HepG2 (cell line): ENCODE measurements around the gene NAA38. TPM values are rescaled to one million over a fixed set of nuclear protein-coding genes. Genes with fewer than 3 reads are reported as not detected.

ENCODE experiments used
- ATAC-seq: fragments of 200-7000 bp; cut with Tn5 transposase; 3 replicates; pipeline ENCODE4 v1.9.1; 2020; ENCODE audit warnings: mild to moderate bottlenecking, moderate library complexity
- BruUV-seq: library from RNA; stranded (reverse); fragments of 400-500 nt; replicated peaks from 2 replicates; lab custom pipeline; 2021; lab: Mats Ljungman, UMichigan
- CTCF ChIA-PET: fragments of 300-600 bp; formaldehyde crosslinking; extraction: SDS; loops from one replicate; lab custom pipeline; 2021; ENCODE audit warnings: low total read pairs, inconsistent platforms, low intra/inter-chr PET ratio; lab: Yijun Ruan, JAX
- POLR2A ChIA-PET: fragments of 350-600 bp; sonication (Branson Sonifier 250); formaldehyde crosslinking; loops from one replicate; lab custom pipeline; 2020; ENCODE audit warnings: antibody characterized with exemption, inconsistent platforms; lab: Yijun Ruan, JAX
- DNase-seq: peaks from one replicate; pipeline ENCODE4 v3.0.0-alpha.2; 2015; ENCODE audit warnings: low spot score
- FAIRE-seq: peaks from 3 replicates; lab custom pipeline; 2011; peaks lifted over from hg19 to GRCh38; lab: Jason Lieb, UNC
- H2AFZ ChIP-seq: one replicate; pipeline ENCODE4 v1.6.1; 2011; ENCODE audit warnings: low read length, inconsistent platforms
- H3K27ac ChIP-seq: fragments of 300-600 bp; 3 replicates; pipeline ENCODE4 v1.8.0; 2011; ENCODE audit warnings: mixed run types, mild to moderate bottlenecking, mixed read lengths, low read length, inconsistent platforms; ENCODE audit not compliant: insufficient read depth; ENCODE audit errors: extremely low read length
- H3K27me3 ChIP-seq, 2 experiments: fragments of 200-600 bp in 1 of 2; 2 replicates in 1 of 2; 3 replicates in 1 of 2; pipeline versions ENCODE4 v1.6.0 to v1.8.0; 2011; ENCODE audit warnings: low read length in 2 of 2, mild to moderate bottlenecking in 2 of 2, moderate library complexity in 2 of 2, inconsistent platforms in 1 of 2; ENCODE audit not compliant: insufficient read depth in 2 of 2, control insufficient read depth in 1 of 2
- H3K36me3 ChIP-seq, 2 experiments: fragments of 200-600 bp in 1 of 2; replicated peaks in 1 of 2; 2 replicates in 1 of 2; 3 replicates in 1 of 2; pipeline versions ENCODE4 v1.5.1 to v1.8.0; 2011; ENCODE audit warnings: low read length in 2 of 2, inconsistent platforms in 1 of 2; ENCODE audit not compliant: insufficient read depth in 2 of 2, control insufficient read depth in 1 of 2
- H3K4me1 ChIP-seq: 2 replicates; pipeline ENCODE4 v1.5.1; 2012; ENCODE audit warnings: low read length, inconsistent platforms; ENCODE audit not compliant: insufficient read depth
- H3K4me2 ChIP-seq: 2 replicates; pipeline ENCODE4 v1.6.0; 2011; ENCODE audit warnings: low read depth, low read length, inconsistent platforms
- H3K4me3 ChIP-seq, 3 experiments: fragments of 200-600 bp in 1 of 3; sonication (generic), shearing (Covaris generic) in 1 of 3; replicated peaks in 1 of 3; 2 replicates each; pipeline ENCODE4 v1.5.1; 2011 to 2016; ENCODE audit warnings: low read length in 3 of 3, inconsistent platforms in 2 of 3, low read depth in 2 of 3, mild to moderate bottlenecking in 2 of 3, control low read depth in 1 of 3, mixed read lengths in 1 of 3; ENCODE audit not compliant: insufficient read depth in 1 of 3
- H3K79me2 ChIP-seq: one replicate; pipeline ENCODE4 v1.6.1; 2011; ENCODE audit warnings: low read length, inconsistent platforms; ENCODE audit not compliant: insufficient read depth
- H3K9ac ChIP-seq: 2 replicates; pipeline ENCODE4 v1.6.0; 2011; ENCODE audit warnings: mild to moderate bottlenecking, low read depth, low read length, inconsistent platforms; ENCODE audit not compliant: insufficient read depth
- H3K9me3 ChIP-seq: 2 replicates; pipeline ENCODE4 v1.5.1; 2012; ENCODE audit warnings: mild to moderate bottlenecking, low read length
- H4K20me1 ChIP-seq: 2 replicates; pipeline ENCODE4 v1.6.0; 2011; ENCODE audit warnings: inconsistent platforms, mild to moderate bottlenecking, low read length, moderate library complexity; ENCODE audit not compliant: insufficient read depth
- HNRNPL ChIP-seq: fragments of 200-400 bp; formaldehyde crosslinking; IDR thresholded peaks from 2 replicates; pipeline ENCODE4 v1.6.1; 2017; ENCODE audit warnings: mild to moderate bottlenecking, low read depth, low read length
- KDM3A ChIP-seq: IDR thresholded peaks from 2 replicates; pipeline ENCODE4 v1.6.1; 2018; ENCODE audit warnings: low read depth, missing compliant biosample characterization
- NCOA5 ChIP-seq: sonication (generic); formaldehyde crosslinking; IDR thresholded peaks from 2 replicates; pipeline ENCODE4 v1.4.0; 2020; ENCODE audit warnings: missing genetic modification reagents
- NR0B2 ChIP-seq: sonication (generic); formaldehyde crosslinking; IDR thresholded peaks from 2 replicates; pipeline ENCODE4 v1.4.0; 2020; ENCODE audit warnings: mild to moderate bottlenecking, missing genetic modification reagents
- SRSF1 ChIP-seq: fragments of 200-400 bp; formaldehyde crosslinking; optimal IDR thresholded peaks from 2 replicates; pipeline ENCODE3; 2017; ENCODE audit warnings: mild to moderate bottlenecking, low read depth, low read length, moderate library complexity
- TCF7 ChIP-seq: sonication (generic); IDR thresholded peaks from 2 replicates; pipeline ENCODE4 v1.6.1; 2016; ENCODE audit warnings: antibody characterized with exemption, low read depth
- TERF1 ChIP-seq: sonication (generic); formaldehyde crosslinking; IDR thresholded peaks from 2 replicates; pipeline ENCODE4 v1.8.0; 2022; ENCODE audit warnings: mild to moderate bottlenecking, missing genetic modification reagents, moderate library complexity
- ZNF282 ChIP-seq: fragments of 450-650 bp; IDR thresholded peaks from 2 replicates; pipeline ENCODE4 v1.6.1; 2018; ENCODE audit not compliant: partially characterized antibody
- ZNF557 ChIP-seq: sonication (generic); formaldehyde crosslinking; IDR thresholded peaks from 2 replicates; pipeline ENCODE4 v1.4.0; 2020; ENCODE audit warnings: missing genetic modification reagents
- ZNF747 ChIP-seq: sonication (generic); formaldehyde crosslinking; IDR thresholded peaks from 2 replicates; pipeline ENCODE4 v1.8.1; 2023; ENCODE audit warnings: missing genetic modification reagents, mild to moderate bottlenecking, borderline replicate concordance
- ZNF777 ChIP-seq: sonication (generic); formaldehyde crosslinking; IDR thresholded peaks from 2 replicates; pipeline ENCODE4 v1.4.0; 2020; ENCODE audit warnings: missing genetic modification reagents
- ZNF780A ChIP-seq: sonication (generic); formaldehyde crosslinking; IDR thresholded peaks from 2 replicates; pipeline ENCODE4 v1.8.0; 2022; ENCODE audit warnings: mild to moderate bottlenecking, missing genetic modification reagents, moderate library complexity
- ZNF83 ChIP-seq: sonication (generic); formaldehyde crosslinking; IDR thresholded peaks from 2 replicates; pipeline ENCODE4 v1.4.0; 2020; ENCODE audit warnings: missing genetic modification reagents, mild to moderate bottlenecking, borderline replicate concordance
- WGBS: methylation state at CpG from one replicate; pipeline ENCODE4 v1.1.6; 2017; ENCODE audit warnings: low lambda C conversion rate; 5-methylcytosine and 5-hydroxymethylcytosine counted together
- in situ Hi-C: cut with HindIII; loops from 2 replicates; pipeline ENCODE4 v1.10.0; 2017; ENCODE audit warnings: low pct_unique_long_range_greater_than_20kb; ENCODE audit not compliant: extremely low pct_ligation_motif_present
- intact Hi-C: fragments of 100-400 bp; cut with micrococcal nuclease; formaldehyde crosslinking; loops from one replicate; pipeline ENCODE4 v1.10.0; 2022; ENCODE audit not compliant: unreplicated experiment
- polyA plus RNA-seq, 8 experiments: library from polyadenylated mRNA; depleted of rRNA in 3 of 8; stranded (reverse) in 7 of 8; unstranded in 1 of 8; fragments of >200 nt; fragmentation: Illumina TruSeq in 4 of 8; extraction: Trizol in 4 of 8; gene quantifications; 2 replicates each; pipeline versions ENCODE4 v1.2.1 to v1.2.3, GENCODE V29; 2011 to 2016; ENCODE audit warnings: low read depth in 4 of 8, missing spikeins in 1 of 8, mixed read lengths in 1 of 8; ENCODE audit not compliant: insufficient read depth in 1 of 8
- total RNA-seq, 5 experiments: library from RNA; depleted of rRNA; stranded (reverse); fragments of >200 nt; fragmentation: Illumina TruSeq; extraction: Trizol; gene quantifications; 2 replicates each; pipeline ENCODE4 v1.2.3, GENCODE V29; 2016; ENCODE audit warnings: low read depth in 1 of 5
- TF ChIP-seq, protein P1 (sequence below), 2 experiments: sonication (generic) in 1 of 2; formaldehyde crosslinking in 1 of 2; IDR thresholded peaks; 2 replicates each; pipeline versions ENCODE4 v1.6.1 to v1.9.0; 2014 to 2022; ENCODE audit warnings: antibody characterized with exemption in 1 of 2, borderline replicate concordance in 1 of 2, inconsistent platforms in 1 of 2, low read depth in 1 of 2, missing genetic modification reagents in 1 of 2

NAA38 gene
- total and polyA plus RNA-seq, 2 of the 13 experiments (the other 11 are each of a cell fraction or from before 2014, with no cell fraction given): 46.9 to 91.6 TPM

- Histone ChIP-seq H3K27me3 (peaks cover 3 to 10% of the 10 kb centered on the region in 2 experiments; a peak in 3 of 5 replicates), H3K27ac (peak overlapping the region; percentile 92), H2AFZ (no peak overlapping the region), H4K20me1 (peaks cover 4% of the 10 kb centered on the region; the same call in 1 of the 2 replicates), H3K4me1 (peaks cover 63% of the 10 kb centered on the region), H3K4me3 (peak overlapping the region; percentile 84 to 93 (median 92)), H3K9me3 (no peaks in the 10 kb centered on the region), H3K36me3 (0 out of 5 replicates have a peak, but pooled peaks cover 0 to 5% of the 10 kb centered on the region in 2 experiments), H3K4me2 (peak overlapping the region; percentile 71), H3K79me2 (peaks cover 24% of the 10 kb centered on the region), H3K9ac (peak overlapping the region; percentile 89)
- DNase-seq (peak; percentile 64), ATAC-seq (peak; percentile 30), FAIRE-seq (no peak)
- intact Hi-C loops: loop anchor here (2.0 kb wide), 1 partner anchor 21 kb away; the partner anchor contains the start of gene NAA38
- TSS peak; percentile 90 for BruUV-seq
- 1% methylated on average over 32 of the region's 61 CpGs for WGBS
- in situ Hi-C loops: no loop called here
- ChIA-PET POLR2A (interaction anchor here (0.7 to 8.2 kb wide), 8 partner anchors 8 to 252 kb away, joined by 3 to 159 read pairs (median 6); partner anchors contain the start of genes CHD3, CNTROB, CYB5D1 and MPDU1), CTCF (interaction anchor here (1.1 kb wide), 1 partner anchor 16 kb away, joined by 6 read pairs; no protein-coding TSS in a partner anchor)
- TF ChIP-seq KDM3A (CRISPR knock-in tag) (peak; percentile 2; the same call in 1 of the 2 replicates), SRSF1 (no peak), ZNF282 (no peak), ZNF557 (CRISPR knock-in tag) (no peak), TCF7 (no peak), NCOA5 (CRISPR knock-in tag) (no peak), ZNF747 (CRISPR knock-in tag) (0 out of 2 replicates have a peak, but pooled peaks have one; percentile 21), ZNF777 (CRISPR knock-in tag) (no peak; the same call in 1 of the 2 replicates), TERF1 (CRISPR knock-in tag) (no peak), NR0B2 (CRISPR knock-in tag) (no peak), ZNF83 (CRISPR knock-in tag) (peak; percentile 33; the same call in 1 of the 2 replicates), ZNF780A (CRISPR knock-in tag) (0 out of 2 replicates have a peak, but pooled peaks have one; percentile 4), HNRNPL (no peak)
- TF ChIP-seq, protein P1, sequence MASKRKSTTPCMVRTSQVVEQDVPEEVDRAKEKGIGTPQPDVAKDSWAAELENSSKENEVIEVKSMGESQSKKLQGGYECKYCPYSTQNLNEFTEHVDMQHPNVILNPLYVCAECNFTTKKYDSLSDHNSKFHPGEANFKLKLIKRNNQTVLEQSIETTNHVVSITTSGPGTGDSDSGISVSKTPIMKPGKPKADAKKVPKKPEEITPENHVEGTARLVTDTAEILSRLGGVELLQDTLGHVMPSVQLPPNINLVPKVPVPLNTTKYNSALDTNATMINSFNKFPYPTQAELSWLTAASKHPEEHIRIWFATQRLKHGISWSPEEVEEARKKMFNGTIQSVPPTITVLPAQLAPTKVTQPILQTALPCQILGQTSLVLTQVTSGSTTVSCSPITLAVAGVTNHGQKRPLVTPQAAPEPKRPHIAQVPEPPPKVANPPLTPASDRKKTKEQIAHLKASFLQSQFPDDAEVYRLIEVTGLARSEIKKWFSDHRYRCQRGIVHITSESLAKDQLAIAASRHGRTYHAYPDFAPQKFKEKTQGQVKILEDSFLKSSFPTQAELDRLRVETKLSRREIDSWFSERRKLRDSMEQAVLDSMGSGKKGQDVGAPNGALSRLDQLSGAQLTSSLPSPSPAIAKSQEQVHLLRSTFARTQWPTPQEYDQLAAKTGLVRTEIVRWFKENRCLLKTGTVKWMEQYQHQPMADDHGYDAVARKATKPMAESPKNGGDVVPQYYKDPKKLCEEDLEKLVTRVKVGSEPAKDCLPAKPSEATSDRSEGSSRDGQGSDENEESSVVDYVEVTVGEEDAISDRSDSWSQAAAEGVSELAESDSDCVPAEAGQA (IDR thresholded peaks at IDR 0.05; ENCODE audit: low read depth): no peak
- TF ChIP-seq, protein P1 (CRISPR knock-in tag; IDR thresholded peaks at IDR 0.05; ENCODE audit: borderline replicate concordance): 0 out of 2 replicates have a peak, but pooled peaks have one; percentile 28
Measured at GRCh38 chr17:7835814-7836595, 21.4 kb downstream of the NAA38 start.
